NCI-H128 (cell line): ENCODE results near the gene RPL18A.

Experiments
- DNase-seq: peaks from one replicate; lab custom pipeline; 2025; ENCODE audit not compliant: unreplicated experiment; lab: John Stamatoyannopoulos, UW

RPL18A gene

GRCh38 chr19:17859533-17860330 lies at the start of gene RPL18A:
Gene RPL18A (plus strand): TSS chr19:17859910. CDS start chr19:17859957, 47 bp downstream.
- DNase-seq, result peak; percentile 98

DNA sequence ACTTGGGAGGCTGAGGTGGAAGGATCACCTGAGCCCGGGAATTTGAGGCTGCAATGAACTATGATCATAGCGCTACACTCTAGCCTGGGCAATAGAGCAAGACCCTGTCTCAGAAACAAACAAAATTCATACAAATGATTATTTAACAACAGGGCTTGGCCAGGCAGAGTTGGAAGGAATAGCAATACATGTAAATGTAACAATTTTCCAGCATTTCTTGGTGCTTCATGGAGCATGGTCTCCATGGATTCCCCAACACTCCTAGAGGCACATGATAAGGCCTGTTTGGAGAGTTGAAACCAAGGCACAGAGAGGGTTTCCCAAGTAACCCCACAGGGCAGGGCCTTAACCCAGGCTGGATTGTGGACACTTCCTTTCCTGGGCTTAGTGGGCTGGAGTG lies 48.6 kb upstream of the RPL18A start:
- no peak for DNase-seq

DNA sequence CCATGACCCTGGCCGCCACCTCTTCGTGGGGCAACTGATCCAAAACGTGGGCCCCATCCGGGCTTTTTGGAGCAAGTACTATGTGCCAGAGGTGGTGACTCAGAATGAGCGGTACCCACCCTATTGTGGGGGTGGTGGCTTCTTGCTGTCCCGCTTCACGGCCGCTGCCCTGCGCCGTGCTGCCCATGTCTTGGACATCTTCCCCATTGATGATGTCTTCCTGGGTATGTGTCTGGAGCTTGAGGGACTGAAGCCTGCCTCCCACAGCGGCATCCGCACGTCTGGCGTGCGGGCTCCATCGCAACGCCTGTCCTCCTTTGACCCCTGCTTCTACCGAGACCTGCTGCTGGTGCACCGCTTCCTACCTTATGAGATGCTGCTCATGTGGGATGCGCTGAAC lies 48.0 kb upstream of the RPL18A start:
- DNase-seq, result no peak

DNA sequence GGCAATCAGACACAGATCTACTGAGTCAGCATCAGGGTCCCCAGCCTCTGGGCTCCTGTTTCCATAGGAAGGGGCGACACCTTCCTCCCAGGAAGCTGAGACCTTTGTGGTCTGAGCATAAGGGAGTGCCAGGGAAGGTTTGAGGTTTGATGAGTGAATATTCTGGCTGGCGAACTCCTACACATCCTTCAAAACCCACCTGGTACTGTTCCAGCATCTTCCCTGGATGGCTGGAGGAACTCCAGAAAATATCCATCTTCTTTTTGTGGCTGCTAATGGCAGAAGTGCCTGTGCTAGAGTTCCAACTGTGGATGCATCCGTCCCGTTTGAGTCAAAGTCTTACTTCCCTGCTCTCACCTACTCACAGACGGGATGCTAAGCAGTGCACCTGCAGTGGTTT lies 47.6 kb upstream of the RPL18A start:
- DNase-seq, result no peak

DNA sequence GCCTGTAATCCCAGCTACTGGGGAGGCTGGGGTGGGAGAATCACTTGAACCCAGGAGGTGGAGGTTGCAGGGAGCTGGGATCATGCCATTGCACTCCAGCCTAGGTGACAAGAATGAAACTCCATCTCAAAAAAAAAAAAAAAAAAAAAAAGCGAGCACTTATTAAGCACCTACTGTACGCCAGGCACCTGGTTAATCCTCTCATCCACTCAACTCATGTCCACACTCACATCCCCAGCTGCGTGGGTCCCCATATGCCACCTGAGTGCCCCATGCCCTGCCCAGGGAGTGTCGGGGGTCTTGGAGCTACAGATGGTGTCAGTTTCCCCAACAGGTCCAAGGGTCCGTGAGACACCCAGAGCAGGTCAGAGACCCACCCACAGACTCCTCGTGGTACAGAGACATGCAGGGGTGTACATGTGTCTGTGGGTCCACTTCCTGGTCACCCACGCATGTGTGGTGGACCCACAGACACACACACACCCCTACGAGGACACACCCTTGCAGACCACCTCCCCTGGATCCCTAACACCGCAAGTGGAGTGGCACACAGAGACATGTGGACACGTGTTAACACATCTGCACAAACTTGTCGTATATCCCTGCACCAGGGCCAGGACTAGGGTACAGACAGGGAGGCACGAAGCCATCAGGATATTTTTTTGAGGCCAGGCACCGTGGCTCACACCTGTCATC lies 41.9 kb upstream of the RPL18A start:
- no peak for DNase-seq

DNA sequence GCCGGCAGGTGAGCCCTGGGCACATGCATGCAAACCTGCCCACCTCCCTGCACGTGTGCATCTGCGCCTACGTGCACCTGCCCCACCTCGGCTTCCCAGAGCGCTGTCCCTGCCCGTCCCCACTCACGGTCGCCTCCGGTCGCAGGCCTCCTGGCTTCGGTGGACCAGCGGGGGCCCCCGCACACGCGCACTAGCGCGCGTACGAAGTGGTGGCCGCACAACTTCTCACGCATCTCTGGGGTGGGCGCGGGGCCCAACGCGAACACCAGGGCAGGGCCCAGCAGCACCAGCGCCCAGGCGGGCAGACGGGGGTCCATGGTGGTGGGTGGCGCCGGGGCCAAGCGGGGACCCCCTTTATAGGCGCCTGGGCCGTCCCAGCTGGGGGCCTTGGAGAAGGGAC lies 38.5 kb upstream of the RPL18A start, which contains the start of gene INSL3:
Gene INSL3 (minus strand): TSS at position 330 of the 400 bp plus-strand sequence. CDS start 13 bp downstream, at position 317.
- no peak for DNase-seq

- no peak for DNase-seq
Measured at GRCh38 chr19:17824339-17824738, 35.4 kb upstream of the RPL18A start.

- no peak for DNase-seq
Measured at GRCh38 chr19:17826508-17827056, 33.1 kb upstream of the RPL18A start.

DNA sequence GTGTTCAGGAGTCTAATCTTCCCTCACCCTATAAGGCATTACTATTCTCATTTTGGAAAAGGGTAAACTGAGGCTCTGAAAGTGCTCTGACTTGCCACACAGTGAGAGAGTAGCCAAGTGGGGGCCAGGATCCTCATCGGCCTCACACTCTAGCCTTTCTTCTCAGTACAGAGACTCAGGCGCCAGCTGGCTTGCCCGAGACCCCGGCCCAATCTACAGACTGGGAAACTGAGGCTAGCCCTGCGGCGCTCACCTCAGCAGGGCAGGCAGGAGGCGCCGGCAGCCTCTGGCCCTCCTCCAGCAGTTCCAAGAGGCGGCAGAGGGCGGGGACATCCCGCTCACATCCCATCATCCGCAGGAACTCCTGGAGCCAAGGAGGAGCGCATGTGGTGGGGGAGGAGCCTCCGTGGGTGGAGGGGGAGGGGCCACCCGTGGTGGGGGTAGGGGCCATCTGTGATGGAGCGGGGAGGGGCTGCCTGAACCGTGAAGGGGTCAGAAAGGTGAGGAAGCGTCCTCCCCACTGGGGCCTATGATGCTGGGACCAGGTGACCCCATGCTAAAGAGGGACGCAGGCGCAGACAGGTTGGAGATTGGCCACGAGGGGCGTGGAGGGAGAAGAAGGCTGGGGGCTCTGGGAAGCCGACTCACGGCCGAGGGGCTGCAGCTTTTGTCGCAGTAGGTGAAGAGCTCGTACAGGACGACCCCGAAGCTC lies 29.7 kb upstream of the RPL18A start:
- DNase-seq, result no peak

GRCh38 chr19:17830567-17831418 lies 28.9 kb upstream of the RPL18A start:
- DNase-seq, result no peak

DNA sequence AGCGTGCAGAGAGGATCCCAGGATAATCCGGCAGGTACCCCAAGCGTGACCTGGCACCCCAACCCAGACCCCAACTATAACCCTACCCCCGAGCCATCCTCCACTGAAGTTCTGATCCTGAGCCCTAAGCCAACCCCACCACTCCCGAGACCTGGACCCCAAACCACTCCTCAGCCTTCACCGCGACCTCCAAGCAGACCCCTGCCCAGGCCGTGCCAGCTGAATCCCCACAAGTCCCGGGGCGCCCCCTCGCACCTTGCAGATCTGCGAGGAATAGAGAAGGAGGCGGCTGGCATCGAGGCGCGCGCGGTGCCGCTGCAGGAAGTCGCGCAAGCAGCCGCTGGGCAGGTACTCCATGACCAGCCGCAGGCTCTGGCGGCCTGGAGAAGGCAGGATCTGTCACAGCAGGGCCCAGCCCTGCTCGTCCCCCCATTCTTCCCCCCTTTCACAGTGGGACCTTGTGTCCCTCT lies 28.3 kb upstream of the RPL18A start:
- no peak for DNase-seq

GRCh38 chr19:17832443-17833208 lies 27.1 kb upstream of the RPL18A start:
- no peak for DNase-seq

DNA sequence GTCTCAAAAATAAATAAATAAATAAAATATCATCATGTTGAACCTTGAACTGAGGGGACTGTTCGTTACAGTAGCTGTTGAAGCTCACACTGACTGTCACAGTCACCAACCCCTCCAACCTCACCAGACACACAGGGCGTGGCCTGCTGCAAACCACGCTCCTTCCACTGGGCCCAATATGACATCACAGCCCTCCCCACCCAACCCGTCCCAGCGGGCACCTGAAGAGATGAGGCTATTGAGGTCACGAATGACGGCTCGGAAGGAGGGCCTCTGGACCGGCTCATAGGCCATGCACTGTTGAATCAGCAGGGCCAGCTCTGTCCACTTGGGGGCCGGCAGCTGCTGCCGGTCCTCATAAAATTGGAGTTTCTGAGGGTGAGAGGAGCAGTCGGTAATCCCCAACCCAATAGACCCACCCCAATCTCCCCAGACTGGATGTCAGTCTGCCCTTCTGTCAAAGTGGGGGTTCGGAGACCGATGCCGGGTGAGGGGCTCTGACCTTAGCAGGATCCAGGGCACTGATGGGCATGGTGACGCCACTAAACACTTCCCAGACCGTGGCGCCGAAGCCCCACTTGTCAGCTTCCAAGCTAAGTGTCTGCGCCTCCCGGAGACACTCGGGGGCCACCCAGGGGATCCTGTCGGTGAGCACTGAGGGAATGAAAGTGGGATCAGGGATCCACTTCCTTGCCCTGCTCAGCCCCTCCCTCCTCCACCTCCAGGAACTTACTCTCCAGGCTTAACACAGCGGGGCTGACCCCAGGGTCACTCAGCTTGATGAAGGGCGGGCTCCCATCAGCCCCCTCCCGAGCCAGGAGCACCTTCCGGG lies 25.1 kb upstream of the RPL18A start:
- DNase-seq, result no peak

DNA sequence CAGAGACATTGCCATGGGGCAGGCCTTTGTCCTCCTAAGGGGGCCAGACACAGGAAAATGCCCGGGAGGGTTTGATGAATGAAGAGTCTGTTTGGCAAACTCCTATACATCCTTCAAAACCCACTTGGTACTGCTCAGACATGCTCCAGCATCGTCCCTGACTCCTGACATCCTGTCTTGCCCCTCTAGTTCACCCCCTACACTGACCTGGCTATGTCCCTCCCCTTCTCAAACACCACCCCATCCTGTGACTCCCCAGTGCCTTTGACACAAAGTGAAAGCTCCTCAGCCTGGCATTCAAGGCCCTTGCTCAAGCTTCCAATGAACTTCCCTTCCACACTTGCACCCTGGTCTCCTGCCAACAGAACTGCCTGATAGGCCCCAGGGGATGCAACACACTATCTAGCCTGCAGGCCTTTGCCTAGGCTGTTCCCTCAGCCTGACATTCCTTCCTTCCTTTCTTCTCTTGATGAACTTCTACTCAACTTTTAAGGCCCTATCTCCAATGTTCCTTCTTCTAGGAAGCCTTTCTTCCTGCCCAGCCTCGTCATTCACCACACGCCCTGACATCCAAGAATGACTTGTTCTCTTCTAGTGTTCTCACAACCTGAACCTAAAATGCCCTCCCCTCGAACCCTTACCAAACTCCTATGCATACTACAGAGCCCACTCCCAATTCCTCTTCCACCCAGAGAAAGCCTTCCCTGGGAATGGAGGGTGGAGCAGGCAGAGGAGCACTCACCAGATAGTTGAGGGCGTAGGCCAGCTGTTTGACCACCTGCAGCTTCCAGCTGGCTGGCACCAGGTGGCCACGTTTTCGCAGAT lies 24.3 kb upstream of the RPL18A start:
- no peak for DNase-seq

- DNase-seq, result no peak
Measured at GRCh38 chr19:17836530-17836929, 23.2 kb upstream of the RPL18A start.

- DNase-seq, result no peak
Measured at GRCh38 chr19:17837972-17838371, 21.7 kb upstream of the RPL18A start.

GRCh38 chr19:17840019-17840418 lies 19.7 kb upstream of the RPL18A start:
- DNase-seq, result no peak

- DNase-seq, result no peak
Measured at GRCh38 chr19:17841371-17841809, 18.3 kb upstream of the RPL18A start.
